Esophagus squamous epithelium (tissue), 5 donors: ENCODE results near the gene CHAF1A. TPM values are rescaled to one million over a fixed set of nuclear protein-coding genes. Genes with fewer than 3 reads are reported as not detected.

Source experiments
- DNase-seq: peaks from one replicate; lab custom pipeline; 2025; lab: John Stamatoyannopoulos, UW
- H3K27ac ChIP-seq, 4 donors: fragments of 200-600 bp; sonication (generic); one replicate each; pipeline ENCODE4 v1.5.1; 2016 to 2019; ENCODE audit warnings: mild to moderate bottlenecking in 1 of 4
- H3K27me3 ChIP-seq, 4 donors: fragments of 200-600 bp; sonication (generic); 1 replicate in 3 of 4; 2 replicates in 1 of 4; pipeline versions ENCODE4 v1.5.1 to v1.6.0; 2017 to 2021; ENCODE audit warnings: antibody characterized with exemption in 1 of 4
- H3K36me3 ChIP-seq, 3 donors: fragments of 200-600 bp; sonication (generic); one replicate each; pipeline ENCODE4 v1.5.1; 2016 to 2019
- H3K4me1 ChIP-seq, 3 donors: fragments of 200-600 bp; sonication (generic); one replicate each; pipeline ENCODE4 v1.5.1; 2017 to 2019
- H3K4me3 ChIP-seq, 4 donors: fragments of 200-600 bp; sonication (generic); 1 replicate in 3 of 4; 2 replicates in 1 of 4; pipeline ENCODE4 v1.5.1; 2016 to 2019; ENCODE audit warnings: mild to moderate bottlenecking in 2 of 4, moderate library complexity in 1 of 4
- H3K9me3 ChIP-seq, 3 donors: fragments of 200-600 bp; sonication (generic); one replicate each; pipeline ENCODE4 v1.5.1; 2016 to 2019
- POLR2A ChIP-seq, 4 donors: fragments of 450-650 bp; IDR thresholded peaks; one replicate each; pipeline ENCODE4 v1.6.1; 2017; ENCODE audit warnings: antibody characterized with exemption in 4 of 4, mild to moderate bottlenecking in 4 of 4, moderate library complexity in 3 of 4
- WGBS, 2 donors: methylation state at CpG; one replicate each; pipeline ENCODE4 v1.1.5; 2018; 5-methylcytosine and 5-hydroxymethylcytosine counted together
- intact Hi-C: fragments of 100-400 bp; cut with DNase I; formaldehyde crosslinking; loops from one replicate; pipeline ENCODE4 v1.15.0; 2022
- total RNA-seq, 4 donors: library from RNA; depleted of rRNA; stranded (reverse); fragments of >200 nt; gene quantifications; one replicate each; pipeline ENCODE4 v1.1.0, GENCODE V29; 2016
- TF ChIP-seq, protein P1 (sequence below), 6 experiments: fragments of 450-650 bp in 4 of 6; fragments of 200-600 bp in 2 of 6; sonication (generic) in 2 of 6; IDR thresholded peaks; one replicate each; pipeline ENCODE4 v1.5.1; 2016 to 2019; ENCODE audit warnings: antibody characterized with exemption in 6 of 6, mild to moderate bottlenecking in 4 of 6, moderate library complexity in 4 of 6
- donor health status: DM: yes; HTN: yes; CAD: no.

Gene CHAF1A
- total RNA-seq, 4 donors from 2014 or later, result 7.6 to 20.9 (median 11.9) TPM

DNA sequence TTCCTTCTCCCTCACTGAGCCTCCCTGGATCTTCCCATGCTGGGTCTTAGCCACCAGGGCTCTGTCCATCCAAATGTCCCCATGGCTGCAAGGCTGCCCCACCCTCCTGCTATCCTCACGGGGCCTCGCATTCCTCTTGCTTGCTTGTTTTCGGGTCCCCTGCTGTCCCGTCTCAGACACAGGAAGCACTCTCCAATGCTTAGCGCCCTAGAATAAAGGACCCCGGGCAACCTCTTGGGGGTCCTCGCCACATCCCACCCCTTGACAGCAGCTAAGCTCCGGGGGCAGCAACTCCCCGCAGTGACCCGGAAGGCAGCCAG lies 25.8 kb upstream of the CHAF1A start:
- TF ChIP-seq, protein P1, sequence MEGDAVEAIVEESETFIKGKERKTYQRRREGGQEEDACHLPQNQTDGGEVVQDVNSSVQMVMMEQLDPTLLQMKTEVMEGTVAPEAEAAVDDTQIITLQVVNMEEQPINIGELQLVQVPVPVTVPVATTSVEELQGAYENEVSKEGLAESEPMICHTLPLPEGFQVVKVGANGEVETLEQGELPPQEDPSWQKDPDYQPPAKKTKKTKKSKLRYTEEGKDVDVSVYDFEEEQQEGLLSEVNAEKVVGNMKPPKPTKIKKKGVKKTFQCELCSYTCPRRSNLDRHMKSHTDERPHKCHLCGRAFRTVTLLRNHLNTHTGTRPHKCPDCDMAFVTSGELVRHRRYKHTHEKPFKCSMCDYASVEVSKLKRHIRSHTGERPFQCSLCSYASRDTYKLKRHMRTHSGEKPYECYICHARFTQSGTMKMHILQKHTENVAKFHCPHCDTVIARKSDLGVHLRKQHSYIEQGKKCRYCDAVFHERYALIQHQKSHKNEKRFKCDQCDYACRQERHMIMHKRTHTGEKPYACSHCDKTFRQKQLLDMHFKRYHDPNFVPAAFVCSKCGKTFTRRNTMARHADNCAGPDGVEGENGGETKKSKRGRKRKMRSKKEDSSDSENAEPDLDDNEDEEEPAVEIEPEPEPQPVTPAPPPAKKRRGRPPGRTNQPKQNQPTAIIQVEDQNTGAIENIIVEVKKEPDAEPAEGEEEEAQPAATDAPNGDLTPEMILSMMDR (IDR thresholded peaks at IDR 0.05), result no peak
- TF ChIP-seq POLR2A (IDR thresholded peaks at IDR 0.05), result no peak
- no peak for DNase-seq
- Histone ChIP-seq H3K27me3 (no peaks in the 10 kb centered on the region), H3K9me3 (no peaks in the 10 kb centered on the region), H3K27ac (peak overlapping the region; percentile 92 to 97 (median 92)), H3K4me1 (peaks cover 79 to 97% (median 92%) of the 10 kb centered on the region in 3 donors), H3K4me3 (peak overlapping the region in 2 of 4 donors; percentile 5 to 7), H3K36me3 (peaks cover 0 to 15% (median 0%) of the 10 kb centered on the region in 3 donors)
- 51 to 76% methylated on average over 8 to 10 of the region's 10 CpGs for WGBS, 2 donors
- intact Hi-C loops, result no loop called here

DNA sequence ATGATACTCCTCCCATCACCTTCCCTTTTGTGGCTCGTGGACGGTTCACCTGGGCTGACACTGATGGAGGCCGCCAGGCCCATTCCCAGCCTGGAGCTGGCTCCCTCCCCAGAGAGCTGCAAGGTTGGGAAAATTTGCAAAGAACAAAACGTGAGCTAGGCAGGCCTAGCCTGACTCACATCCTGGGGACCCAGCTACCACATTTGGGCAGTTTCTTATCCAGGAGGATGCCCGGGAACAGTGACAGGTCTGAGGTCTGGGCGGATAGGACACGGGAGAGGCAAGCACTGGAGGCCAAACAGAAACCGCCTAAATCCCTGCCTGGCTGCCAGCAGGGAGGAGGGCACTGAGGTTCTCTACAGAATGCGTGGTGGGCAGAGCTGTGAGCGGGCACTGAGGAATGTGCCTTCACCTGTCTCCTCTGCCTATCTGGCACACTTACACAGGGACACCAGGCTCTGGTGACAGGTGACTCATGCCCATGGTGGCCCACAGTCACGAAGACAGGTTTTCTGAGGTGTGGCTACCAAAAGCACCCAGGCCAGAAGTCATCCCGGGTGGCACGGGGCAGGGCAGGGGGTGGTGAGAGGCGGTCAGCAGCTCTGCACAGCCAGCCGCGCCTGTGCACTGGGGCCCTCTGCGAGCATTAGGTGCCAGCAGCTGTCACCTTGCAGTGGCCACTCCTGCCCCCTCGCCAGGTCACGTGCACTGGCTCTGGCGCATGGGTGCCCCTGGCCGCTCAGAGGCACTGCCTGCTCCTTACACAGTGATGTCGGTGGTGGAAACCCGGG lies 25.3 kb upstream of the CHAF1A start:
- 40 to 45% methylated on average over 8 to 10 of the region's 23 CpGs for WGBS, 2 donors

DNA sequence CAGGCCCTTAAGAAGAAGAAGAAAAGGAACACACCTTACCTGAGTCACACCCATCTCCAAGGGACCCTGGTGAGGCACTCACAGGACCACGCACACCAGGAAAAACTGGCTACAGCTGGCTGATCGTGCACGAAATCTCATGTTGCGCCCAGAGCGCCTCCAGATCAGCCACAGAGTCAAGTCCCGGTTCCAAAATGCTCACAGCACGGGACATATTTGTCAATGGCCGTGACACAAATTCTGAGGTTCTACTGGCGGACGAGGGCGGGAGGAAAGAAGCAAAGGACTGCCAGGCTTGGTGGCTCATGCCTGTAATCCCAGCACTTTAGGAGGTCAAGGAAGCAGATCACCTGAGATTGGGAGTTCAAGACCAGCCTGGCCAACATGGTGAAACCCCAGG lies 23.6 kb upstream of the CHAF1A start:
- peaks cover 61 to 91% (median 70%) of the 10 kb centered on the region in 3 donors for H3K4me1 ChIP-seq
- TF ChIP-seq POLR2A (IDR thresholded peaks at IDR 0.05), result no peak
- TF ChIP-seq, protein P1 (IDR thresholded peaks at IDR 0.05), result no peak
- 46 to 67% methylated on average over 8 to 10 of the region's 11 CpGs for WGBS, 2 donors
- no peak for DNase-seq
- H3K27me3 ChIP-seq, result no peaks in the 10 kb centered on the region
- H3K36me3 ChIP-seq, result peaks cover 0 to 10% (median 0%) of the 10 kb centered on the region in 3 donors
- peak overlapping the region in 2 of 4 donors; percentile 13 to 23 for H3K4me3 ChIP-seq
- intact Hi-C loops, result no loop called here
- H3K9me3 ChIP-seq, result no peaks in the 10 kb centered on the region
- peak overlapping the region; percentile 92 to 97 (median 92) for H3K27ac ChIP-seq

More for the DNA sequence above, 25.3 kb upstream of the CHAF1A start:
- Histone ChIP-seq H3K36me3 (peaks cover 0 to 9% (median 0%) of the 10 kb centered on the region in 3 donors), H3K9me3 (no peaks in the 10 kb centered on the region), H3K4me3 (peak overlapping the region in 2 of 4 donors; percentile 13 to 23), H3K27me3 (no peaks in the 10 kb centered on the region), H3K4me1 (peaks cover 75 to 92% (median 87%) of the 10 kb centered on the region in 3 donors), H3K27ac (peak overlapping the region; percentile 92 to 97 (median 92))
- DNase-seq, result no peak
- TF ChIP-seq, protein P1 (IDR thresholded peaks at IDR 0.05), result no peak
- no peak for TF ChIP-seq POLR2A (IDR thresholded peaks at IDR 0.05)
- intact Hi-C loops, result no loop called here

DNA sequence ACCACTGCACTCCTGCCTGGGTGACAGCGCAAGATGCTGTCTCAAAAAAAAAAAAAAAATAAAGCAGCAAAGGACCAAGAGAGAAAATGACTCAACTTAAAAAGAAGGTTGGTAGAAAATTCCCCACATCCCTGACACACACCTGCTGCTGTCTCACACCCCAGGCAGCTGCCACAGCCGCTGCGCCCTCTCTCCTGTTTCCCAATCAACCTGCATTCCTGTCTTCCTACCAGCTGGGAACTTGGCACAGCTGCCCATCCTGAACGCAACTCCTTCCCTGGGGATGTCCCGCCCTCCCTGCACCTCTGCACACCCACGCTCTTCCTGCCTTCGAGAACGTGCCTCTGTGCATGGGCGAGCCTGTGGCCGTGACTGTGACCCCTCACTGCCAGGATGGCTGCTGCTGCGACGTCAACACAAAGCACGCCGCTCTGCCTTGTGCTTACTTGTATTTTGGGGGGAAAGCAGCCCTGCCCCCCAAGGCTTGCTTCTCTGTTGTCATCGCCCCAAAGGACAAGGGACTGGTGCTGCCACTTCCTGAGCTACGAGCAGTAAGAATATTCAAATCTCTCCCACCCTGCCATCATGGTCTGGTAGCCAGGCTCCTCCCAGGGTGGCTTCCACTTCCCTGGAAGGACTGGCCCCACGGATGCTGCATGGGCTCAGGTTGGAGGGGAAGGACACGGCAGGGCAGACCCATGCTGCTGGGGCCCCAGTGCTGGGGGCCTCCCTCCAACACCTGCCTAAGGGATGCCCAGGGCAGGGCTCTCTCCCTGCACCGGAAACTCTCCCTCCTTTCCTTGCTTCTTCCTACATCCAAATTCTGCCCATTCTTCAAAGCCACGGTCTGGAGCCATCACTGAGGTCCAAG lies 22.8 kb upstream of the CHAF1A start:
- Histone ChIP-seq H3K9me3 (no peaks in the 10 kb centered on the region), H3K27me3 (no peaks in the 10 kb centered on the region), H3K4me3 (peak overlapping the region in 3 of 4 donors; percentile 16 to 44 (median 23)), H3K27ac (peak overlapping the region; percentile 92 to 97 (median 92)), H3K4me1 (peaks cover 54 to 83% (median 62%) of the 10 kb centered on the region in 3 donors), H3K36me3 (peaks cover 0 to 18% (median 6%) of the 10 kb centered on the region in 3 donors)
- no peak for TF ChIP-seq POLR2A (IDR thresholded peaks at IDR 0.05)
- TF ChIP-seq, protein P1 (IDR thresholded peaks at IDR 0.05), result no peak
- intact Hi-C loops, result no loop called here
- no peak for DNase-seq
- 26% methylated on average over 16 to 18 of the region's 20 CpGs for WGBS, 2 donors
